AG10803 (cell line): ENCODE results near the gene PGM1.

Source experiments
- DNase-seq: peaks from one replicate; pipeline ENCODE4 v3.0.0; 2010; ENCODE audit warnings: low read depth
- H3K4me3 ChIP-seq: 2 replicates; pipeline ENCODE4 v1.5.1; 2011; ENCODE audit warnings: mild to moderate bottlenecking, low read length, control low read depth
- TF ChIP-seq, protein P1 (sequence below): conservative IDR thresholded peaks from 2 replicates; pipeline ENCODE4 v1.5.1; 2011; ENCODE audit warnings: mild to moderate bottlenecking, low read length, control low read depth, inconsistent platforms

Gene PGM1

DNA sequence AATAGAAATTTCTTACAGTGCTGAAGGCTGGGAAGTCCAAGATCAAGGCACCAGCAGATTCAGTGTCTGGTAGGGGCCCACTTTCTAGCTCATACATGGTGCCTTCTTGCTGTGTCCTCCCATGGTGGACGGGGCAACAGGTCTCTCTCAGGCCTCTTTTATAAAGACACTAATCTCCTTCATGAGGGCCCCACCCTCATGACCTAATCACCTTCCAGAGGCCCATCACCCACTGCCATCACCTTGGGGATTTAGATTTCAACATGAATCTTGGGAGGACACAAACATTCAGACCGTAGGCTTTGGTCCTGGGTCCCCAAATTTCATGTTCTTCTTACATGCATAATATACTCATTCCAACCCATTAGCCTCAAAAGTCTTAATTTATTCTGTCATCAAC, 71.5 kb downstream of the PGM1 start:
- no peak for DNase-seq
- no peak overlapping the region for H3K4me3 ChIP-seq
- TF ChIP-seq, protein P1, sequence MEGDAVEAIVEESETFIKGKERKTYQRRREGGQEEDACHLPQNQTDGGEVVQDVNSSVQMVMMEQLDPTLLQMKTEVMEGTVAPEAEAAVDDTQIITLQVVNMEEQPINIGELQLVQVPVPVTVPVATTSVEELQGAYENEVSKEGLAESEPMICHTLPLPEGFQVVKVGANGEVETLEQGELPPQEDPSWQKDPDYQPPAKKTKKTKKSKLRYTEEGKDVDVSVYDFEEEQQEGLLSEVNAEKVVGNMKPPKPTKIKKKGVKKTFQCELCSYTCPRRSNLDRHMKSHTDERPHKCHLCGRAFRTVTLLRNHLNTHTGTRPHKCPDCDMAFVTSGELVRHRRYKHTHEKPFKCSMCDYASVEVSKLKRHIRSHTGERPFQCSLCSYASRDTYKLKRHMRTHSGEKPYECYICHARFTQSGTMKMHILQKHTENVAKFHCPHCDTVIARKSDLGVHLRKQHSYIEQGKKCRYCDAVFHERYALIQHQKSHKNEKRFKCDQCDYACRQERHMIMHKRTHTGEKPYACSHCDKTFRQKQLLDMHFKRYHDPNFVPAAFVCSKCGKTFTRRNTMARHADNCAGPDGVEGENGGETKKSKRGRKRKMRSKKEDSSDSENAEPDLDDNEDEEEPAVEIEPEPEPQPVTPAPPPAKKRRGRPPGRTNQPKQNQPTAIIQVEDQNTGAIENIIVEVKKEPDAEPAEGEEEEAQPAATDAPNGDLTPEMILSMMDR, result no peak

DNA sequence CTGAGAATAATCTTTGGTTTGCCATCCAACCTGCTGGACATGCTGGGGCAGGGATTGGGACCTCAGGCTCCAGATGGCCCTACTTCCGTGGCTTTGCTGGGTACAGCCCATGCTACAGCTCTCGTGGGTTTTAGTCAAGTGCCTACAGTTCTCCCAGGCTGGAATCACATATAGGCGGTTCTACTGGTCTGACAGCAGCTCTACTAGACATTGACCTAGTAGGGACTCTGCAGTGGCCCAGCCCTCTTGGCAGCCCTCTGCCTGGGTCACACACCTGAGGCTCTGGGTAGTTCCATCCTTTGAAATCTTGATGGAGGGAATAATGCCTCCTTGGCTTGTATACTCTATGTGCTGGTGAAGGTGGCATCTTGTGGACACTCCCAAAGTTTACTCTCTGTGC, 72.2 kb downstream of the PGM1 start:
- no peak for DNase-seq
- no peak overlapping the region for H3K4me3 ChIP-seq
- TF ChIP-seq, protein P1, result no peak

DNA sequence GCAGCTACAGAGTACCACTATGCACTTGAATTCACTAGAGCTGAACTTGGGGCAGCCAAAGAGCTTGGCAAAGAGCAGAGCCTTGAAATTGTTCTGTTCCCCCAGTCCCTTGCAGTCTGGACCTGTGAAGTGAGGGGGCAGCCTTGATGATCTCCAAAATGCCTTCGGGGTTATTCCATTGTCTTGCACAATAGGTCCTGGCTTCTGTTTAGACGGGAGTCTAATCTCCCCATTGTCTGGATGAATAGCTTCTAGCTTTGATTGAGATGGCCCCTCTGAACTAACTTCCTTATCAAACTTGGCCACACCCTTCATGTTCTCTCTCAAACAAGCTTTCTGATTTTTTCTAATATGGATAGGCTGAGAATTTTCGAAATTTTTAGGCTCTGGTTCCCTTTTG, 72.6 kb downstream of the PGM1 start:
- DNase-seq, result no peak
- TF ChIP-seq, protein P1, result no peak
- no peak overlapping the region for H3K4me3 ChIP-seq

DNA sequence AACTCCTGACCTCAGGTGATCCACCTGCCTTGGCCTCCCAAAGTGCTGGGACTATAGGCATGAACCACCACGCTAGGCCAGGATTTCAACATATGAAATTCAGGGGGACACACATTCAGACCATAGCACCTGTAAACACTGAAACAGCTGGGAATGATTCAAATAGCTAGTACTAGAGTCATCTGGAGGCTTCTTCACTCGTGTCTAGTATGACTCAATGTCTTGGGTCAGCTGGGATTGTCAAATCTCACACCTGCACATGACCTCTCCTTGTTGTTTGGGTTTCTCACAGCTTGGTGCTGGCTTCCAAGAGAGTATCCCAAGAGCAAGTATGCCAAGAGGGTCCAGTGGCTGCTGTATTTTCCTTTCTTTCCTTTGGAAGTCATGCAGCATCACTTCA, 75.1 kb downstream of the PGM1 start:
- no peak for DNase-seq
- TF ChIP-seq, protein P1, result no peak
- no peak overlapping the region for H3K4me3 ChIP-seq

DNA sequence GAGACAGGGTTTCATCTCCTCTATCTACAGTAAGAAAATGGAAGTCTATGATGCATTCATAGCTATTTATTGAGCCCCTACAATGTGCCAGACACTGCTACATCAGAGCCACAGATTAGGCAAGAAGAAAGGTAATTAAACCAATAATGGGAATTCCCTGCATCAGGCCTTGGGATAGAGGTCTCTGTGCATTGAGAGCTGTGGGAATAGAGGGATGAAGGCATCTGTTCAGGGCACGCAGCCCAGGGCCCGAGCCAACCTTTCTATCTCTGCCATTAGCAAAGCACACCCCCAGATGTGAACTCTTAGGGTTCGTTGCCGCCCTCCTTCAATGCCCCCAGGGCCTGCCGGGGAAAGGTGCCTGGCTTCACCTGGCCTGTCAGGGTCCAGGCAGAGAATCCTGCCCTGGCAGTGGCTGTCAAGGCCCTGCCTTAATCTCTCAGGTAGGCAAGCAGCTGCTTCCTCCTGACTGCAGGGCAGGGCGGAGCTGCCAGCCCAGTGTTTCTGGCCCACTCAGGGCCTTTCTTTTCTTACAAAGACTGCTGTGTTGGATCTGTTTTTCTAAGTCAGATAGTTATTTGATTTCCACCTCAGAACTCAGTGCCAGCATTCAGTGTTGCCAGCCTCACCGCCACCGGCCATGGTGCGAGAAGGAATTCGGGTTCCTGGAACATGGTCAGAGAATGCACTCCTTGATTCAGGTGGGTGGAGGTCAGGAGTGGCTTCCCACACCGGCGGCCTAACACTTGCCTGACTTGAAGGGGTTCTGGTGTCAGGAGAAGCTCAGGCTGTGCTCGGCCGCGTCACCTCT, 76.1 kb downstream of the PGM1 start:
- H3K4me3 ChIP-seq, result no peak overlapping the region
- no peak for DNase-seq
- TF ChIP-seq, protein P1, result no peak

DNA sequence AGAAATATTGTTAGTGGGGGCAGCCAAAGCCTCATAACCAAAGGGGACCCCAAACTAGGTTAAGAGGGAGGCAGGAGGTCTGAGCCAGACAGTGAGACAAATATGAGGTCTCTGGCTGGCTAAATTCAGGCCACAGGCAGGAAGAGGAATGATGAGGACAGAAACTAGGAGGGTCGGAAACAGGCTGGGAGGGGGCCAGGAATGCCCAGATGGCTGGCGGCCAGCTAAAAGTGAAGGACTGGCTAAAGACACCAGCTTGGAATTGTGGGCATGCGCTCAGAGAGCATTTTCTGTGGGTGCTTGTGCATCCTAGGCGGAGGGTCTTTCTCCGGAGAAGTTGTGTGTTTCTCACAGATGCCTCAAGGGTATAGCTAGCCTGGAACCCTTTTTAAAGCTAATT, 77.0 kb downstream of the PGM1 start:
- TF ChIP-seq, protein P1, result no peak
- H3K4me3 ChIP-seq, result no peak overlapping the region
- DNase-seq, result no peak

DNA sequence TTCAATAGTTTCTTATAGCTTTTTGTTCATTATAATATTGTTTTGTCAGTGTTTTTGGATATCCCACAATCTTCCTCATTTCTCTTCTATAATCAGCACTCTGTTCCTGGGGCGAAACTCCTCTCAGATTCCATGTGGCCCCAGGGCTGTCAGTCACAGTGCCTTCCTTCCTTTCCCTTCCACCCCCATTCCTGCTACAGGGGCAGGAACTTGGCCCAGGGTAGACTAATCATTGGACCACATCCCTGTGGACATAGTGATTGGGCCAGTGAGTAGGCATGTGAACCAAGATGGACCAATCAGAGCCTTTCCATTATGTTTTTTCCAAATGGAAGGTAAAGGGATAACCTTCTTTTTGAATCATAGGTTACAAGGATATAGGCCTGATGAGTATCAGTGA, 78.3 kb downstream of the PGM1 start:
- no peak overlapping the region for H3K4me3 ChIP-seq
- no peak for DNase-seq
- TF ChIP-seq, protein P1, result no peak
